Right atrium auricular region (tissue), 2 donors: ENCODE results near the gene NKX3-2. TPM values are rescaled to one million over a fixed set of nuclear protein-coding genes. Genes with fewer than 3 reads are reported as not detected.

Experiments used
- DNase-seq: peaks from one replicate; pipeline ENCODE4 v3.0.0-alpha.2; 2019; ENCODE audit warnings: low spot score
- H3K27ac ChIP-seq, 2 donors: fragments of 200-600 bp; sonication (generic); 1 replicate in 1 of 2; 2 replicates in 1 of 2; pipeline ENCODE4 v1.5.1; 2016 to 2019
- H3K27me3 ChIP-seq, 2 donors: fragments of 200-600 bp; sonication (generic); one replicate each; pipeline versions ENCODE4 v1.5.1 to v1.6.0; 2017 to 2019
- H3K36me3 ChIP-seq: fragments of 200-600 bp; sonication (generic); one replicate; pipeline ENCODE4 v1.5.1; 2016
- H3K4me1 ChIP-seq, 2 donors: fragments of 200-600 bp; sonication (generic); one replicate each; pipeline versions ENCODE4 v1.5.1 to v1.6.0; 2017 to 2019
- H3K4me3 ChIP-seq, 2 donors: fragments of 200-600 bp; sonication (generic); 1 replicate in 1 of 2; 2 replicates in 1 of 2; pipeline ENCODE4 v1.5.1; 2017 to 2019; ENCODE audit warnings: mild to moderate bottlenecking in 1 of 2, moderate library complexity in 1 of 2
- H3K9me3 ChIP-seq, 2 donors: fragments of 200-600 bp; sonication (generic); one replicate each; pipeline ENCODE4 v1.5.1; 2019
- total RNA-seq, 2 donors: library from RNA; depleted of rRNA; stranded (reverse); fragments of >200 nt; gene quantifications; one replicate each; pipeline ENCODE4 v1.1.0, GENCODE V29; 2016
- TF ChIP-seq, protein P1 (sequence below), 2 donors: fragments of 200-600 bp; sonication (generic); IDR thresholded peaks; one replicate each; pipeline ENCODE4 v1.5.1; 2019; ENCODE audit warnings: antibody characterized with exemption in 2 of 2

Gene NKX3-2
- total RNA-seq, 2 donors from 2014 or later: not detected

DNA sequence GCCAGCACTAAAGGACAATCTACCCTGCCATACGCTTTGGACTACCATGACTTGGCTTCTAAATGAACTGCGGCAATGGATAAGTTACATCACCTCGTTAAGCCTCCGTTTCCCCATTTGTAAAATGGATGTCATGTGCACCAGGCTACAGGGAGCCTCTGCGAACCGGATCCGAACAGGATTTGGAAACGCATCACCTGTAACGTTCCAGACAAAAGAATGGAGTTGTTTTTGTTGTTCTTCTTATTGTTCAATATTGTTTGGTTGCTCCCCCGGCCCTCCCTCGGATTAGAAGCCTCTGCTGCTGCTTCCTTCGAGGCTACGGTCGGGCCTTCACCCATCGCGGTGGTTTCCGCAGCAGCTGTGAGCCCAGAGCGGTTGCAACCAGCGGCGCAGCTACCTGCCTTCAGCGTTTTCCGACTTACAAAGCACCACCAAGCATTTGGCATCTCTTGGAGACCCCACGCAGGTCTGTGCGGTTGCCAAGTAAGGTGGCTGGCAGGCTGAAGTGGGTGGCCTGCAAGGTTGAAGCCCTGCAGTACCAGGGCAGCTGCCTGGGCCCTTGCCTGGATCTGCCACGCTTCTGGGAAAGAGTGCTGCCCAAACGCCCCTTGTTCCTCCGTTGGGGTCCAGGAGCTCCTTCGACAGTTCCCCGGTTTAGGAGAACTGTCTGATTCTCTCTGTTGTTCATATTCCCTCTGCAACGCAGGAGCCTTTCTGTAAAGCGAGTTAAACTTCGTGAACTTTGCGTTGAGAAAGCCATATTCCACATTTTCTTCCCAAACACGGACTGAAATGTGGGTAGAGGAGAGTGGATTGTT lies 7.1 kb downstream of the NKX3-2 start:
- H3K27me3 ChIP-seq: peaks cover 74 to 89% of the 10 kb centered on the region in 2 donors
- peaks cover 0 to 38% of the 10 kb centered on the region in 2 donors for H3K4me1 ChIP-seq

DNA sequence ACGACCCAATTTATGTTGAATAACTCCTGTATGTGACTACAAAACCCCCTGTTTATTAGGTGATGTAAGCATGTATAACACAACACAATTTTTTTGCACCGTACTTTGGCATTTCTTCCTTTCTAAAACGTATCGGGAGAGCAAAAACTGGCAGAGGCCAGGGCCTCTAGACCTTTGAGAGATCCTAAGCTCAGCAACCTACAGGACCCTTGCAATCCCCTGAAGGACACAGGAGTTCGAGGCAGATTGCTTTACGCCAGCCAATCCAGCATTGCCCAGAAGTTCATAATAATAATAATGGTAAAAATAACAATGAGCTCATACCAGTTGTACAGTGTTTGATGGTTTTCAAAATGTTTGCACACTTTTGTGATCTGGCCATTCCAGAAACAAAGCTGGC lies 7.7 kb downstream of the NKX3-2 start:
- TF ChIP-seq, protein P1, sequence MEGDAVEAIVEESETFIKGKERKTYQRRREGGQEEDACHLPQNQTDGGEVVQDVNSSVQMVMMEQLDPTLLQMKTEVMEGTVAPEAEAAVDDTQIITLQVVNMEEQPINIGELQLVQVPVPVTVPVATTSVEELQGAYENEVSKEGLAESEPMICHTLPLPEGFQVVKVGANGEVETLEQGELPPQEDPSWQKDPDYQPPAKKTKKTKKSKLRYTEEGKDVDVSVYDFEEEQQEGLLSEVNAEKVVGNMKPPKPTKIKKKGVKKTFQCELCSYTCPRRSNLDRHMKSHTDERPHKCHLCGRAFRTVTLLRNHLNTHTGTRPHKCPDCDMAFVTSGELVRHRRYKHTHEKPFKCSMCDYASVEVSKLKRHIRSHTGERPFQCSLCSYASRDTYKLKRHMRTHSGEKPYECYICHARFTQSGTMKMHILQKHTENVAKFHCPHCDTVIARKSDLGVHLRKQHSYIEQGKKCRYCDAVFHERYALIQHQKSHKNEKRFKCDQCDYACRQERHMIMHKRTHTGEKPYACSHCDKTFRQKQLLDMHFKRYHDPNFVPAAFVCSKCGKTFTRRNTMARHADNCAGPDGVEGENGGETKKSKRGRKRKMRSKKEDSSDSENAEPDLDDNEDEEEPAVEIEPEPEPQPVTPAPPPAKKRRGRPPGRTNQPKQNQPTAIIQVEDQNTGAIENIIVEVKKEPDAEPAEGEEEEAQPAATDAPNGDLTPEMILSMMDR (IDR thresholded peaks at IDR 0.05): no peak
- peaks cover 0 to 32% of the 10 kb centered on the region in 2 donors for H3K4me1 ChIP-seq
- H3K9me3 ChIP-seq: no peaks in the 10 kb centered on the region
- H3K27me3 ChIP-seq: peaks cover 68 to 88% of the 10 kb centered on the region in 2 donors
- H3K36me3 ChIP-seq: no peaks in the 10 kb centered on the region
- no peak overlapping the region for H3K27ac ChIP-seq
- DNase-seq: no peak
- H3K4me3 ChIP-seq: no peak overlapping the region

More for the DNA sequence above, 7.1 kb downstream of the NKX3-2 start:
- no peak for DNase-seq
- Histone ChIP-seq H3K9me3 (no peaks in the 10 kb centered on the region), H3K36me3 (no peaks in the 10 kb centered on the region), H3K27ac (no peak overlapping the region), H3K4me3 (no peak overlapping the region)
- TF ChIP-seq, protein P1 (IDR thresholded peaks at IDR 0.05): no peak

DNA sequence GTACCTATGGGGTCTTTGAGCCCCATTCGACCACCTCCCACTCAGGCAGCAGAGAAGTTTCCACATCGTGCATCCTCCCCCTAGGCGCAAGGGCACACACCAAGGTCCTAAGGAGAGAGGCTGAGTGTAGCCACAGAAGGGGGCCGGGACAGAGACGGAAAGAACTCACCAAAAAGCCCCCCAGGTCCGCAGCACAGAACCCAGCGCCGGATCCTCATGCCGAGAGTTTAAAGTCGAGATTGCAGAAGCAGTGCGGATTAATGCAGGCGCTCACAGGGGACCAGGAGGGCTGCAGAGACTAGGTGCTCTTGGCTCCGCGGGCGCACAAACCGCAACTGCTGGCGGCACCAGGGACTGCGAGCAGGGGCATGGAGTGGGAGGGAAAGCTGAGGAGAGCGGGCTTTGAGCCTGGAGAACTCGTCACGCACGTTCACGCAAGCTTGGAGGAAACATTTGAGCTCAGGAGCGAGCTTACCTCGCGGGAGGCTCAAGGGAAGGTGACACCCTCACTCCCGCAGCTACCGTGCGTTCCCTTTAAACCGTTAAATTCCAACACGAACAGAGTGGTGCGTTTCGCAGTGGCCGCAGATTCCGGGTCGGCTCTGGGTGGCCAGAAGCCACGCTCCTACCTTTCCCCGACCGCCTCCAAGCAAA lies 8.5 kb downstream of the NKX3-2 start:
- H3K4me3 ChIP-seq: no peak overlapping the region
- H3K9me3 ChIP-seq: no peaks in the 10 kb centered on the region
- H3K27me3 ChIP-seq: peaks cover 65 to 89% of the 10 kb centered on the region in 2 donors
- H3K4me1 ChIP-seq: peaks cover 0 to 35% of the 10 kb centered on the region in 2 donors
- no peak for DNase-seq
- no peak overlapping the region for H3K27ac ChIP-seq
- TF ChIP-seq, protein P1 (IDR thresholded peaks at IDR 0.05): no peak
- no peaks in the 10 kb centered on the region for H3K36me3 ChIP-seq

DNA sequence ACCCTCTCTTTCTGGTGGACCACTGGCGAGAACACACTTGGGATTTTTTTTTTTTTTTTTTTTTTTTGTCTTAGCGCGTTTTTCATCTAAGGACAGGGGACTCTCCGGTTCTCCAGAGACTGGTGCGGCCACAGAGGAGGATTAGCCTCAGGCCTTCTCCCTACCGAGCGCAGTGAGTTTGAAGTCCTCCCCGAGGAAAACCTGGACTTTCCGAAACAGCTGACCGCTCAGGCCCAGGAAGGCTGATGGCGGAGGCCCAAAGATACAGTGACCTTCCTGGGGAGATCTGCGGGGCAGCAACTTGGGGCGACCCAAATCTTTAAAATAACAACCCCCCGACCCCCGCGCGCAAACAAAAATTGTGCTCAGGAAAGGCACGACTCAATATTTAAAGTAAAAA lies 9.2 kb downstream of the NKX3-2 start:
- H3K9me3 ChIP-seq: no peaks in the 10 kb centered on the region
- H3K36me3 ChIP-seq: no peaks in the 10 kb centered on the region
- peaks cover 0 to 30% of the 10 kb centered on the region in 2 donors for H3K4me1 ChIP-seq
- TF ChIP-seq, protein P1 (IDR thresholded peaks at IDR 0.05): no peak
- H3K4me3 ChIP-seq: no peak overlapping the region
- H3K27me3 ChIP-seq: peaks cover 58 to 89% of the 10 kb centered on the region in 2 donors
- no peak for DNase-seq
- no peak overlapping the region for H3K27ac ChIP-seq

DNA sequence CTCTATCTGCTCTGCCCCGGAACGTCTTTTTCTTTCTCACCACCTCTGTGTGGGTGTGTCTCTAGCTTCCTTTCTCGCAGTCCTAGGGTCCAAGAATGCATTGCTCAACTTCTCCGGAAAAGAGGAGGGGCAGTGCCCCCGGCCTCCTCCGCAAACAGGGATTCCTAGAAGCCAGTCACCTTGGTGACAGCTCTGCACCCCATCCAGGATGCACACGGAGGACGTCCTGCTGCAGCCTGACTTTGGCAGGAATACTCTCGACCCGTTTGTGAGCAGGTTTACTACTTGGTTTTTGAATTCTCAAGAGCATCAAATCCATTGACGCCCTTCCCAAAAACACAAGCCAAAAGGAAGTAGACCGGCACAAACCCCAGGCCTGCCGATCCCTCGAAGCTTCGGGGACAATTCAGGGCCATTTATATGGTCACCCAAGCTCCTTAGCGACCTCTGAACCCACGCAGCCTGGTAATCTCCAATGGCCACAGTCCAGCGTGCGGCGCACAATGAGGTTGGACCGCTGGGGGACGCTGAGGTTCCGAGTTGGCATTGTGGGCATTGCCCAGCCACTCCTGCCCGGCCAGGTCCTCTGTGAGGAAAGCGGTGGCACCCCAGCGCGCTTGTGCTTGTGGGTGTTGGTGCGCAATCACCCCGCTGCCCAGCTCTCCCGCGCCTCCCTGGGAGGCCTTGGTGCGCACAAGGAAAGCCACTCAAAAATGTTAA lies 9.8 kb downstream of the NKX3-2 start:
- H3K27ac ChIP-seq: no peak overlapping the region
- DNase-seq: no peak
- peaks cover 0 to 24% of the 10 kb centered on the region in 2 donors for H3K4me1 ChIP-seq
- TF ChIP-seq, protein P1 (IDR thresholded peaks at IDR 0.05): no peak
- H3K4me3 ChIP-seq: no peak overlapping the region
- H3K36me3 ChIP-seq: no peaks in the 10 kb centered on the region
- peaks cover 58 to 89% of the 10 kb centered on the region in 2 donors for H3K27me3 ChIP-seq
- no peaks in the 10 kb centered on the region for H3K9me3 ChIP-seq
